ENCODE measurements around the gene EXOSC10.
"Not testable (repeated sequence)": the region's sequence is repeated elsewhere in the genome, so short reads cannot be mapped to it uniquely, and the experiment has no call there.

EXOSC10 gene

DNA sequence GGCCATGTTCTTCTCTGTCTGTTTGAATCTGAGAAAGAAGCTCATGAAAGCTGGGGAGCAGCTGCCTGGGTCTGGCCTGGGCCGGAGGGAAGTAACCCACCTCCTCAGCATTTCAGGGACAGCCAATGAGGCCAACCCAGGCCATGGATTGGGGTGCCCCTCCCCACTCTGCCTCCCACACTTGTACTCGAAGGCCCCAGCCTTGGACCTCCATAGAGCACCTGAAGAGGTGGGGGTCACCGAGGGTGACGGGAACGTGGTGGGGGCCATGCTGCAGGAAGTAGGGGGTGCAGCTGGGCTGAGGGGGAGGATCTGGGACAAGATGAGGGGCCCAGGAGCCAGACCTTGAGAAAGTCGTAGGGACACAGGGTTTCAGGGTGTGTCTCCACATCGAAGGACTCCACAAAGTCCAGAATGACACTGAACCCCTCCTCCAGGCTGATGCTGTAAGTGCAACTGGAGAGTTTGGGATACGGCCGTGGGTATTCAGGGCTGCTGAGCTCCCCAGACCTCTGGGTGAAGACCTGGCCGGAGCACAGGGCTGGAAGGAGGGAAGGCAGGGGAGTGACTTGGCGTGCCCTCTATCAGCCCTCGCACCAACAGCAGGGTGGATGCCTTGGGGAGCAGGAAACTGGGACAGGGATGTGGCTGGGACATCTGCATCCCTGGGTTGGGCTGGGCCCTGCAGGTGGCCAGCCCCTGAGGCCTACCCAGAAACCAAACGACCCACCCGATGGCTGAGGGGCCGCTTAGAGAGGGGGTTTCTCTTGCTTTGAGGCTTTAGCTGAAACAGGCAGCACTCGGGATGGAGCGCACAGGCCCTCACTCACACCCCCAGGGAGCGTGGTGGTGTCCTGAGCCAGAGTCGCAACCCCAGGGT lies 56.4 kb downstream of the EXOSC10 start:
- DNase-seq: no peak

DNA sequence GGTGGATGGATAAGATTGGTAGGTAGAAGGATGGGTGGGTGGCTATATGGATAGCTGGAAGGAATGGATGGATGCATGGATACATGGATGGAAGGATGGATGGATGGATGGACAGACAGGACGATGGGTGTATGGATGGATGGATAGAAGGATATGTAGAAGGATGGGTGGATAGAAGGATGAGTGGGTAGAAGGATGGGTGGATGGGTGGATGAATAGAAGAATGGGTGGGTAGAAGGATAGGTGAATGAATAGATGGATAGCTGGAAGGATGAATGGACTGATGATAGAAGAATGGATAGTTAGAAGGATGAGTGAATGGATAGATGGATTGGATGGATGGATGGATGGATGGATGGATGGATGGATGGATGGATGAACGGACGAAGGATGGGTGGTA lies 57.6 kb downstream of the EXOSC10 start:
- no peak for DNase-seq

DNA sequence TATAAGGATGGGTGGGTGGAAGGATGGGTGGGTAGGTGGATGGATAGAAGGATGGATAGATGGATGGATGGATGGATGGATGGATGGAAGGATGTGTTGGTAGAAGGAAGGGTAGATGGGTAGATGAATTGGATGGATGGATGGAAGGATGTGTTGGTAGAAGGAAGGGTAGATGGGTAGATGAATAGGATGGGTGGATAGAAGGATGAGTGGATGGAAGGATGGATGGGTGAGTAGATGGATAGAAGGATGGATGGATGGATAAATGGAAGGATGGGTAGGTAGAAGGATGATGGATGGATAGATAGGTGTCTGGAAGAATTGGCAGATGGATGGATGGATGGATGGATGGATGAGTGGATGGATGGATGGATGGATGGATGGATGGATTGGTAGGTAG lies 58.6 kb downstream of the EXOSC10 start:
- DNase-seq: no peak

GRCh38 chr1:11040105-11040429 lies 59.6 kb downstream of the EXOSC10 start:
- DNase-seq: not testable (repeated sequence)

- no peak for DNase-seq
Measured at GRCh38 chr1:11039351-11040104, 60.1 kb downstream of the EXOSC10 start.

DNA sequence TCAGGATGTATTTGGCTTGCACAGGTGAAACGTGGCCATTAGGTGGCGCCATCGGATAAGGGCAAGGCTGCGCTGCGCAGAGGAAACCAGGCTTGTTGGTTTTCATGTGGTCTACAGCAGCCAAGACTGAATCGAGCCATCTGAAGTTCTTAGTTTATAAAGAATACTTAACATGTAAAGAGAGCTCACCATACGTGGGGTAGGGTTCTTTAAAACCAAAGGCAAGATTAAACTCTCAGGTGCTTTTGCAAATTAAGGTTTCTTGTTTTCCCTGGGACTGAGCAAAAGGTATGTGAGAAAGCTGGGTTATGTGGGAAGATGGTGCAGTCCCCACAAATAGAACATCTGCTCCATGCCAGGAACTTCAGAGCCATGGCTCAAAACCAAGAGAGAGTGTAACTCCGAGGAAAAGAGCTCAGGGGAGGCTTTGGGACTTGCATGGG lies 61.9 kb downstream of the EXOSC10 start:
- DNase-seq: peak; percentile 81

- DNase-seq: not testable (repeated sequence)
Measured at GRCh38 chr1:11037019-11037739, 62.5 kb downstream of the EXOSC10 start.

DNA sequence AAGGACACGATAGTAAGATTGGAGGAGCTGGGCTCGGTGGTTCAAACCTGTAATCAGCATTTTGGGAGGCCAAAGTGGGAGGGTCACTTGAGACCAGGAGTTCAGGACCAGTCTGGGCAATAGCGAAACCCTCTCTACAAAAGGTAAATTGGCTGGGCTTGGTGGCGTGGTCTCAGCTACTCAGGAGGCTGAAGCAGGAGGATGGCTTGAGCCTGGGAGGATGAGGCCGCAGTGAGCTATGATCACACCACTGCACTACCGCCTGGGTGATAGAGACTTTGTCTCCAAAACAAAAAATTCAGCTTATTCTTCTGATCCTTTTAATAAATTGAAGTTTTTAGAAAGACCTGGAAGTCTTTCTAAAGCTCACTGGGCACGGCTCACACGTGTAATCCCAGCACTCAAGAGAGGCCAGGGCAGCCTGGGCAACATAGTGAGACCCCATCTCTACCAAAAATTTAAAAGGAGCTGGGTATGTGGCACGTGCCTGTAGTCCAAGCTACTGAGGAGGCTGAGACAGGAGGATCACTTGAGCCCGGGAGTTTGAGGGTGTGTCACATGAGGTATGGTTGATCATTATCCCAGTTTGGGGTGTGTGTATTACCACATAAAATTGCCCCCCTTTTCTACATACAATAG lies 67.9 kb downstream of the EXOSC10 start:
- no peak for DNase-seq

GRCh38 chr1:11030865-11031264 lies 68.8 kb downstream of the EXOSC10 start:
- DNase-seq: no peak

GRCh38 chr1:11028018-11028417 lies 71.7 kb downstream of the EXOSC10 start:
- DNase-seq: no peak

DNA sequence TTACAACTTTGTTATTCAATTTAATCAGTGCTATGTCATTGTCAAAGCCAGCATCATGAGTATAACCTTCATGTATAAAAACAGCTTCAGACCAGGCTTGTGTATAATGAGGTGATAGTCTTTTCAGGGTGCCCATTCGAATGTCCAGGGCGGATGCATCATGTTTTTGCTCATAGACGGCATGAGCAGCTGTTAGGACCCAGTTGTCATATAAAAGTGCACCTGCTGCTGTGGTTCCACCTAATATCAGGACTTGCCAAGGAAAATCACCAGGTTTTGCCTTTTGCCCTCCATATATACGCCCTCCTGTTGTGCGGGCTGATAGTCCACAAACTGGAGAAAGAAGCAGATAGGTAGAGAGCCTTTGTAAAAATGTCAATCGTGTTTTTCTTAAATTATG lies 72.4 kb downstream of the EXOSC10 start:
- DNase-seq: no peak

- DNase-seq: no peak
Measured at GRCh38 chr1:11026903-11027302, 72.8 kb downstream of the EXOSC10 start.

GRCh38 chr1:11026052-11026451 lies 73.6 kb downstream of the EXOSC10 start:
- DNase-seq: no peak

DNA sequence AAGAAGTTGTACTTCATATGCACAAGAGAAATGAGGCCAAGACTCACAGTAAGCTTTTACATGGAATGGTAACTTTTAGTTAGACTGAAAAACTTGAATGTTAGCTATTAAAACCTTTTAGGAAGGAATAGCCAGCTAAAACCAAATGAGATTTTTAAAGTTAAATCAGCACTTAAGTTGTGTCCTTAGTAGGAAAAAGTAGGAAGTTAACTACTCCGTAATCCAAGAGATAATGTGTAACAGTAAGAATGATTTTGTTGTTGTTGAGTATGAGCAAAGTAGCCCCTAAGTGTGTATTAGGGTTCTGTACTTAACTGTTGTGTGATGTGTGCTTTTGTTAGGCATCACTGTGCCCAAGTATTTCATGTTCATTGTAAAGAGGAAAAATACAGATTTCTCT lies 74.1 kb downstream of the EXOSC10 start:
- no peak for DNase-seq

GRCh38 chr1:11024874-11025203 lies 74.8 kb downstream of the EXOSC10 start:
- DNase-seq: no peak

DNA sequence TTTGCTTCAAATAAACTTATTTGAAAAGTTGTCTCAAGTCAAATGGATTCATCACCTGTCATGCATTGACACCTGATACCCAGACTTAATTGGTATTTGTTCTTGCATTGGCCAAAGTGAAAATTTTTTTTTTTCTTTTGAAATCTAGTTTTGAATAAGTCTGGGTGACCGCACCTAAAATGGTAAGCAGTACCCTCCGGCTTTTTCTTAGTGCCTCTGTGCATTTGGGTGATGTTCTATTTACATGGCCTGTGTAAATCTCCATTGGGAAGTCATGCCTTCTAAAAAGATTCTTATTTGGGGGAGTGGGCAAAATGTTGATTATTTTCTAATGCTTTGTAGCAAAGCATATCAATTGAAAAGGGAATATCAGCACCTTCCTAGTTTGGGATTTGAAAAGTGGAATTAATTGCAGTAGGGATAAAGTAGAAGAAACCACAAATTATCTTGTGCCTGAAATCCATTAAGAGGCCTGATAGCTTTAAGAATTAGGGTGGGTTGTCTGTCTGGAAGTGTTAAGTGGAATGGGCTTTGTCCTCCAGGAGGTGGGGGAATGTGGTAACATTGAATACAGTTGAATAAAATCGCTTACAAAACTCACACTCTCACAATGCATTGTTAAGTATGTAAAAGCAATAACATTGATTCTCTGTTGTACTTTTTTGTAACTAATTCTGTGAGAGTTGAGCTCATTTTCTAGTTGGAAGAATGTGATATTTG lies 75.4 kb downstream of the EXOSC10 start:
- no peak for DNase-seq

DNA sequence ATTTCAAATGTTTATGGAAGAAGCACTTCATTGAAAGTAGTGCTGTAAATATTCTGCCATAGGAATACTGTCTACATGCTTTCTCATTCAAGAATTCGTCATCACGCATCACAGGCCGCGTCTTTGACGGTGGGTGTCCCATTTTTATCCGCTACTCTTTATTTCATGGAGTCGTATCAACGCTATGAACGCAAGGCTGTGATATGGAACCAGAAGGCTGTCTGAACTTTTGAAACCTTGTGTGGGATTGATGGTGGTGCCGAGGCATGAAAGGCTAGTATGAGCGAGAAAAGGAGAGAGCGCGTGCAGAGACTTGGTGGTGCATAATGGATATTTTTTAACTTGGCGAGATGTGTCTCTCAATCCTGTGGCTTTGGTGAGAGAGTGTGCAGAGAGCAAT lies 76.5 kb downstream of the EXOSC10 start:
- no peak for DNase-seq

DNA sequence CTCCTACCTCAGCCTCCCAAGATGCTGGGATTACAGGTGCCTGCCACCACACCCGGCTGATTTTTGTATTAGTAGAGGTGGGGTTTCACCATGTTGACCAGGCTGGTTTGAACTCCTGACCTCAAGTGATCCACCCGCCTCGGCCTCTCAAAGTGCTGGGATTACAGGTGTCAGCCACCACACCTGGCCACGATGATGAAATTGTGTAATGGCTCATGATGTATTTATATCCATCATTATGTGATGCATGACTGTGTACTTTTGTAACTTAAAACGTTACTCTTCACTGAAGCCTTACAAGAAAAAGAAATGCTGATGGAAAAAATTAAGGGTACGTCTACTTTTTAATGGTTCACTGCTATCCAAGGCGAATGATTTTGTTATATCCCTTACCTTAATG lies 79.7 kb downstream of the EXOSC10 start:
- no peak for DNase-seq

DNA sequence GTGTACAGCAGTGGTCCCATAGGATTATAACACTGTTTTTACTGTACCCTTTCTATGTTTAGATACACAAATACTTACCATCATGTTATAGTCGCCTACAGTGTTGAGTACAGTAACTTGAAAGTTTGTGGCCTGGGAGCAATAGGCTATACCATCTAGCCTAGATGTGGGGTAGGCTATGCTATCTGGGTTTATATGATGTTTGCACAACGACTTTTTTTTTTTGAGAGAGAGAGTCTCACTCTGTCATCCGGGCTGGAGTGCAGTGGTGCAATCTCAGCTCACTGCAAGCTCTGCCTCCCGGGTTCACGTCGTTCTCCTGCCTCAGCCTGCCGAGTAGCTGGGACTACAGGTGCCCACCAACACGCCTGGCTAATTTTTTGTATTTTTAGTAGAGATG lies 80.3 kb downstream of the EXOSC10 start:
- DNase-seq: not testable (repeated sequence)
